ENCODE measurements around the gene CSGALNACT2.
A peak's percentile ranks its signal among the peaks of the same experiment; 100 is the strongest.
"Not testable (repeated sequence)": the region's sequence is repeated elsewhere in the genome, so short reads cannot be mapped to it uniquely, and the experiment has no call there.

Gene CSGALNACT2

GRCh38 chr10:43145936-43146335 lies 7.7 kb downstream of the CSGALNACT2 start:
- DNase-seq, result not testable (repeated sequence)

- DNase-seq, result no peak
These were observed 13.1 kb downstream of the CSGALNACT2 start for GRCh38 chr10:43151371-43151770.

- no peak for DNase-seq
These were observed 15.7 kb downstream of the CSGALNACT2 start for GRCh38 chr10:43153901-43154300.

GRCh38 chr10:43155221-43155620 lies 17.0 kb downstream of the CSGALNACT2 start:
- no peak for DNase-seq

- DNase-seq, result no peak
These were observed 17.5 kb downstream of the CSGALNACT2 start for GRCh38 chr10:43155741-43156140.

- DNase-seq, result no peak
These were observed 18.5 kb downstream of the CSGALNACT2 start for GRCh38 chr10:43156590-43157341.

GRCh38 chr10:43158636-43159035 lies 20.4 kb downstream of the CSGALNACT2 start:
- DNase-seq, result no peak

- peak; percentile 46 to 58 for DNase-seq
These were observed 22.0 kb downstream of the CSGALNACT2 start for GRCh38 chr10:43160046-43160920.

GRCh38 chr10:43160921-43161255 lies 22.6 kb downstream of the CSGALNACT2 start:
- no peak for DNase-seq

- DNase-seq, result no peak
These were observed 24.4 kb downstream of the CSGALNACT2 start for GRCh38 chr10:43162604-43163003.

GRCh38 chr10:43166207-43166879 lies 28.1 kb downstream of the CSGALNACT2 start:
- no peak for DNase-seq

GRCh38 chr10:43166880-43167497 lies 28.7 kb downstream of the CSGALNACT2 start:
- DNase-seq, result no peak

- no peak for DNase-seq
These were observed 29.2 kb downstream of the CSGALNACT2 start for GRCh38 chr10:43167498-43167889.

GRCh38 chr10:43170491-43170890 lies 32.2 kb downstream of the CSGALNACT2 start:
- DNase-seq, result no peak

GRCh38 chr10:43172645-43173044 lies 34.4 kb downstream of the CSGALNACT2 start:
- DNase-seq, result no peak

GRCh38 chr10:43173120-43173519 lies 34.9 kb downstream of the CSGALNACT2 start:
- no peak for DNase-seq

GRCh38 chr10:43174969-43175368 lies 36.7 kb downstream of the CSGALNACT2 start:
- DNase-seq, result no peak

GRCh38 chr10:43176271-43176670 lies 38.0 kb downstream of the CSGALNACT2 start:
- DNase-seq, result no peak

- DNase-seq, result no peak
These were observed 39.4 kb downstream of the CSGALNACT2 start for GRCh38 chr10:43177595-43177994.

- no peak for DNase-seq
These were observed 42.9 kb downstream of the CSGALNACT2 start for GRCh38 chr10:43181146-43181545.

- DNase-seq, result not testable (repeated sequence)
These were observed 45.5 kb downstream of the CSGALNACT2 start for GRCh38 chr10:43183764-43184163.

GRCh38 chr10:43186150-43186549 lies 47.9 kb downstream of the CSGALNACT2 start:
- no peak for DNase-seq

GRCh38 chr10:43187213-43187612 lies 49.0 kb downstream of the CSGALNACT2 start:
- no peak for DNase-seq
